HEK293 (cell line): Measurements from ENCODE around the gene FAM89B.

Source experiments
- CTCF ChIA-PET: fragments of 350-600 bp; formaldehyde crosslinking; extraction: SDS; loops from one replicate; lab custom pipeline; 2021; ENCODE audit warnings: antibody characterized with exemption; lab: Yijun Ruan, JAX
- POLR2A ChIA-PET: fragments of 300-600 bp; formaldehyde crosslinking; extraction: SDS; loops from one replicate; lab custom pipeline; 2020; ENCODE audit warnings: antibody characterized with exemption, inconsistent platforms; lab: Yijun Ruan, JAX
- H3K27ac ChIP-seq: fragments of 200-500 bp; sonication (Bioruptor generic); 2 replicates; pipeline ENCODE4 v1.5.1; 2014; ENCODE audit warnings: low read depth, low read length, control low read depth, inconsistent platforms; ENCODE audit errors: extremely low read depth
- H3K36me3 ChIP-seq, 2 experiments: fragments of 200-500 bp in 1 of 2; sonication (Bioruptor generic) in 1 of 2; 1 replicate in 1 of 2; 2 replicates in 1 of 2; pipeline ENCODE4 v1.5.1; 2014 to 2017; ENCODE audit warnings: inconsistent platforms in 2 of 2, low read length in 2 of 2; ENCODE audit not compliant: control insufficient read depth in 2 of 2, insufficient read depth in 1 of 2
- H3K4me1 ChIP-seq: fragments of 200-500 bp; sonication (Bioruptor generic); 2 replicates; pipeline ENCODE4 v1.5.1; 2014; ENCODE audit warnings: mild to moderate bottlenecking, low read length, inconsistent platforms; ENCODE audit not compliant: control insufficient read depth, insufficient read depth
- H3K4me3 ChIP-seq: 2 replicates; pipeline ENCODE4 v1.5.1; 2011; ENCODE audit warnings: low read depth, mild to moderate bottlenecking, control low read depth, low read length, moderate library complexity
- H3K9me3 ChIP-seq: fragments of 200-500 bp; sonication (Bioruptor generic); 2 replicates; pipeline ENCODE4 v1.5.1; 2014; ENCODE audit warnings: low read depth, low read length, inconsistent platforms; ENCODE audit not compliant: control insufficient read depth, insufficient read depth
- MYNN ChIP-seq: fragments of 450-650 bp; formaldehyde crosslinking; IDR thresholded peaks from 2 replicates; pipeline ENCODE4 v1.5.1; 2016; ENCODE audit warnings: missing biosample characterization, missing genetic modification characterization, borderline replicate concordance
- MZF1 ChIP-seq: fragments of 450-650 bp; formaldehyde crosslinking; IDR thresholded peaks from 2 replicates; pipeline ENCODE4 v1.5.1; 2017; ENCODE audit warnings: missing biosample characterization, missing genetic modification characterization, borderline replicate concordance
- OVOL3 ChIP-seq: fragments of 450-650 bp; formaldehyde crosslinking; IDR thresholded peaks from 2 replicates; pipeline ENCODE4 v1.5.1; 2016; ENCODE audit warnings: missing biosample characterization, missing genetic modification characterization
- PATZ1 ChIP-seq: fragments of 450-650 bp; formaldehyde crosslinking; IDR thresholded peaks from 2 replicates; pipeline ENCODE4 v1.5.1; 2016; ENCODE audit warnings: missing biosample characterization, missing genetic modification characterization
- PRDM4 ChIP-seq: fragments of 450-650 bp; formaldehyde crosslinking; IDR thresholded peaks from 2 replicates; pipeline ENCODE4 v1.5.1; 2017; ENCODE audit warnings: missing biosample characterization, missing genetic modification characterization
- ZBTB7A ChIP-seq: fragments of 450-650 bp; formaldehyde crosslinking; IDR thresholded peaks from 2 replicates; pipeline ENCODE4 v1.5.1; 2016; ENCODE audit warnings: low read depth, missing biosample characterization, missing genetic modification characterization
- ZFP69B ChIP-seq: fragments of 450-650 bp; formaldehyde crosslinking; IDR thresholded peaks from 2 replicates; pipeline ENCODE4 v1.5.1; 2016; ENCODE audit warnings: missing biosample characterization, missing genetic modification characterization
- ZNF394 ChIP-seq: fragments of 450-650 bp; formaldehyde crosslinking; IDR thresholded peaks from 2 replicates; pipeline ENCODE4 v1.5.1; 2016; ENCODE audit warnings: missing biosample characterization, missing genetic modification characterization, mild to moderate bottlenecking, moderate library complexity, borderline replicate concordance
- ZNF600 ChIP-seq: fragments of 450-650 bp; formaldehyde crosslinking; IDR thresholded peaks from 2 replicates; pipeline ENCODE4 v1.5.1; 2016; ENCODE audit warnings: missing biosample characterization, missing genetic modification characterization
- ZNF610 ChIP-seq: fragments of 450-650 bp; formaldehyde crosslinking; IDR thresholded peaks from 2 replicates; pipeline ENCODE4 v1.5.1; 2016; ENCODE audit warnings: missing biosample characterization, missing genetic modification characterization, borderline replicate concordance
- ZNF624 ChIP-seq: fragments of 450-650 bp; formaldehyde crosslinking; IDR thresholded peaks from 2 replicates; pipeline ENCODE4 v1.5.1; 2017; ENCODE audit warnings: missing biosample characterization, missing genetic modification characterization
- ZNF639 ChIP-seq: fragments of 450-650 bp; formaldehyde crosslinking; IDR thresholded peaks from 2 replicates; pipeline ENCODE4 v1.5.1; 2016; ENCODE audit warnings: missing biosample characterization, missing genetic modification characterization
- ZNF785 ChIP-seq: fragments of 450-650 bp; formaldehyde crosslinking; IDR thresholded peaks from 2 replicates; pipeline ENCODE4 v1.5.1; 2016; ENCODE audit warnings: missing biosample characterization, missing genetic modification characterization
- TF ChIP-seq, protein P1 (sequence below): fragments of 450-650 bp; formaldehyde crosslinking; IDR thresholded peaks from 2 replicates; pipeline ENCODE4 v1.5.1; 2016; ENCODE audit warnings: missing biosample characterization, missing genetic modification characterization
- TF ChIP-seq, protein P2 (sequence below): fragments of 450-650 bp; formaldehyde crosslinking; IDR thresholded peaks from 2 replicates; pipeline ENCODE4 v1.5.1; 2016; ENCODE audit warnings: missing biosample characterization, missing genetic modification characterization, low read depth

Gene FAM89B

GRCh38 chr11:65537620-65538231, 34.6 kb upstream of the FAM89B start:
- H3K27ac ChIP-seq: no peak overlapping the region

GRCh38 chr11:65538232-65538914, 34.0 kb upstream of the FAM89B start:
- ChIA-PET CTCF (interaction anchor here (1.0 to 1.1 kb wide), 2 partner anchors 33 to 55 kb away, joined by 3 to 4 read pairs; no protein-coding TSS in a partner anchor), POLR2A (interaction anchor here (0.6 to 2.9 kb wide), 3 partner anchors 11 to 66 kb away, joined by 4 to 12 read pairs (median 5); partner anchors contain the start of gene ZNRD2)
- Histone ChIP-seq H3K4me1 (peaks cover 3% of the 10 kb centered on the region; the same call in 1 of the 2 replicates), H3K9me3 (no peaks in the 10 kb centered on the region), H3K36me3 (peaks cover 2 to 79% of the 10 kb centered on the region in 2 experiments; a peak in 2 of 3 replicates), H3K27ac (no peak overlapping the region), H3K4me3 (no peak overlapping the region)
- 0 out of 2 replicates have a peak, but pooled peaks have one; percentile 46 for TF ChIP-seq ZFP69B (tag by site-specific recombination)
- peak; percentile 57; the same call in 1 of the 2 replicates for TF ChIP-seq PRDM4 (tag by site-specific recombination)
- no peak for TF ChIP-seq OVOL3 (tag by site-specific recombination)
- TF ChIP-seq, protein P1, sequence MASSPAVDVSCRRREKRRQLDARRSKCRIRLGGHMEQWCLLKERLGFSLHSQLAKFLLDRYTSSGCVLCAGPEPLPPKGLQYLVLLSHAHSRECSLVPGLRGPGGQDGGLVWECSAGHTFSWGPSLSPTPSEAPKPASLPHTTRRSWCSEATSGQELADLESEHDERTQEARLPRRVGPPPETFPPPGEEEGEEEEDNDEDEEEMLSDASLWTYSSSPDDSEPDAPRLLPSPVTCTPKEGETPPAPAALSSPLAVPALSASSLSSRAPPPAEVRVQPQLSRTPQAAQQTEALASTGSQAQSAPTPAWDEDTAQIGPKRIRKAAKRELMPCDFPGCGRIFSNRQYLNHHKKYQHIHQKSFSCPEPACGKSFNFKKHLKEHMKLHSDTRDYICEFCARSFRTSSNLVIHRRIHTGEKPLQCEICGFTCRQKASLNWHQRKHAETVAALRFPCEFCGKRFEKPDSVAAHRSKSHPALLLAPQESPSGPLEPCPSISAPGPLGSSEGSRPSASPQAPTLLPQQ (tag by site-specific recombination): peak; percentile 47; the same call in 1 of the 2 replicates
- no peak for TF ChIP-seq PATZ1 (tag by site-specific recombination)
- TF ChIP-seq ZNF624 (tag by site-specific recombination): no peak

More at GRCh38 chr11:65537620-65538231, 34.6 kb upstream of the FAM89B start:
- Histone ChIP-seq H3K36me3 (peaks cover 6 to 79% of the 10 kb centered on the region in 2 experiments; a peak in 2 of 3 replicates), H3K4me3 (no peak overlapping the region), H3K4me1 (peaks cover 3% of the 10 kb centered on the region; the same call in 1 of the 2 replicates), H3K9me3 (no peaks in the 10 kb centered on the region)
- ChIA-PET POLR2A (interaction anchor here (0.5 to 2.9 kb wide), 4 partner anchors 11 to 99 kb away, joined by 3 to 12 read pairs (median 8); partner anchors contain the start of gene ZNRD2), CTCF (interaction anchor here (1.0 to 1.1 kb wide), 2 partner anchors 34 to 56 kb away, joined by 3 to 4 read pairs; no protein-coding TSS in a partner anchor)
- TF ChIP-seq ZNF394 (tag by site-specific recombination) (peak; percentile 76; the same call in 1 of the 2 replicates), MYNN (no peak)

GRCh38 chr11:65538915-65539743, 33.2 kb upstream of the FAM89B start:
- Histone ChIP-seq H3K36me3 (peaks cover 0 to 82% of the 10 kb centered on the region in 2 experiments; a peak in 1 of 3 replicates), H3K4me1 (peaks cover 3% of the 10 kb centered on the region; the same call in 1 of the 2 replicates), H3K9me3 (no peaks in the 10 kb centered on the region), H3K27ac (no peak overlapping the region; the same call in 1 of the 2 replicates), H3K4me3 (no peak overlapping the region)
- CTCF ChIA-PET: interaction anchor here (1.0 to 4.2 kb wide), 3 partner anchors 22 to 32 kb away, joined by 4 to 133 read pairs (median 44); partner anchors contain the start of genes FAM89B and ZNRD2
- POLR2A ChIA-PET: interaction anchor here (0.6 to 2.6 kb wide), 8 partner anchors 9 to 124 kb away, joined by 3 to 13 read pairs (median 8); partner anchors contain the start of genes MAP3K11, PCNX3, RELA and SCYL1
- TF ChIP-seq ZNF785 (tag by site-specific recombination) (no peak), ZNF639 (tag by site-specific recombination) (no peak), MZF1 (tag by site-specific recombination) (no peak), ZBTB7A (tag by site-specific recombination) (no peak), ZNF600 (no peak), ZNF610 (tag by site-specific recombination) (no peak)
- TF ChIP-seq, protein P2, sequence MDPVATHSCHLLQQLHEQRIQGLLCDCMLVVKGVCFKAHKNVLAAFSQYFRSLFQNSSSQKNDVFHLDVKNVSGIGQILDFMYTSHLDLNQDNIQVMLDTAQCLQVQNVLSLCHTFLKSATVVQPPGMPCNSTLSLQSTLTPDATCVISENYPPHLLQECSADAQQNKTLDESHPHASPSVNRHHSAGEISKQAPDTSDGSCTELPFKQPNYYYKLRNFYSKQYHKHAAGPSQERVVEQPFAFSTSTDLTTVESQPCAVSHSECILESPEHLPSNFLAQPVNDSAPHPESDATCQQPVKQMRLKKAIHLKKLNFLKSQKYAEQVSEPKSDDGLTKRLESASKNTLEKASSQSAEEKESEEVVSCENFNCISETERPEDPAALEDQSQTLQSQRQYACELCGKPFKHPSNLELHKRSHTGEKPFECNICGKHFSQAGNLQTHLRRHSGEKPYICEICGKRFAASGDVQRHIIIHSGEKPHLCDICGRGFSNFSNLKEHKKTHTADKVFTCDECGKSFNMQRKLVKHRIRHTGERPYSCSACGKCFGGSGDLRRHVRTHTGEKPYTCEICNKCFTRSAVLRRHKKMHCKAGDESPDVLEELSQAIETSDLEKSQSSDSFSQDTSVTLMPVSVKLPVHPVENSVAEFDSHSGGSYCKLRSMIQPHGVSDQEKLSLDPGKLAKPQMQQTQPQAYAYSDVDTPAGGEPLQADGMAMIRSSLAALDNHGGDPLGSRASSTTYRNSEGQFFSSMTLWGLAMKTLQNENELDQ (tag by site-specific recombination): no peak
